Esophagus squamous epithelium (tissue), 4 donors: ENCODE results near the gene DNAH9.

Experiments used
- CTCF ChIP-seq, 6 experiments: fragments of 450-650 bp in 4 of 6; fragments of 200-600 bp in 2 of 6; sonication (generic) in 2 of 6; IDR thresholded peaks; one replicate each; pipeline ENCODE4 v1.5.1; 2016 to 2019; ENCODE audit warnings: antibody characterized with exemption in 6 of 6, mild to moderate bottlenecking in 4 of 6, moderate library complexity in 4 of 6
- POLR2A ChIP-seq, 4 donors: fragments of 450-650 bp; IDR thresholded peaks; one replicate each; pipeline ENCODE4 v1.6.1; 2017; ENCODE audit warnings: antibody characterized with exemption in 4 of 4, mild to moderate bottlenecking in 4 of 4, moderate library complexity in 3 of 4

GRCh38 chr17:11640463-11640814 lies 42.2 kb downstream of the DNAH9 start:
- TF ChIP-seq CTCF (IDR thresholded peaks at IDR 0.05) (no peak), POLR2A (IDR thresholded peaks at IDR 0.05) (no peak)
